NCI-H2196 (cell line): ENCODE measurements around the gene CYB5RL.
"Not testable (repeated sequence)": the region's sequence is repeated elsewhere in the genome, so short reads cannot be mapped to it uniquely, and the experiment has no call there.

ENCODE experiments used
- DNase-seq: peaks from one replicate; lab custom pipeline; 2025; ENCODE audit not compliant: unreplicated experiment; lab: John Stamatoyannopoulos, UW

The CYB5RL gene, protein sequence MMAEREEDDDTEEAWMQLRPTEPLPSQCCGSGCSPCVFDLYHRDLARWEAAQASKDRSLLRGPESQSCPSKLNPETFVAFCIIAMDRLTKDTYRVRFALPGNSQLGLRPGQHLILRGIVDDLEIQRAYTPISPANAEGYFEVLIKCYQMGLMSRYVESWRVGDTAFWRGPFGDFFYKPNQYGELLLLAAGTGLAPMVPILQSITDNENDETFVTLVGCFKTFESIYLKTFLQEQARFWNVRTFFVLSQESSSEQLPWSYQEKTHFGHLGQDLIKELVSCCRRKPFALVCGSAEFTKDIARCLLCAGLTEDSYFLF

DNA sequence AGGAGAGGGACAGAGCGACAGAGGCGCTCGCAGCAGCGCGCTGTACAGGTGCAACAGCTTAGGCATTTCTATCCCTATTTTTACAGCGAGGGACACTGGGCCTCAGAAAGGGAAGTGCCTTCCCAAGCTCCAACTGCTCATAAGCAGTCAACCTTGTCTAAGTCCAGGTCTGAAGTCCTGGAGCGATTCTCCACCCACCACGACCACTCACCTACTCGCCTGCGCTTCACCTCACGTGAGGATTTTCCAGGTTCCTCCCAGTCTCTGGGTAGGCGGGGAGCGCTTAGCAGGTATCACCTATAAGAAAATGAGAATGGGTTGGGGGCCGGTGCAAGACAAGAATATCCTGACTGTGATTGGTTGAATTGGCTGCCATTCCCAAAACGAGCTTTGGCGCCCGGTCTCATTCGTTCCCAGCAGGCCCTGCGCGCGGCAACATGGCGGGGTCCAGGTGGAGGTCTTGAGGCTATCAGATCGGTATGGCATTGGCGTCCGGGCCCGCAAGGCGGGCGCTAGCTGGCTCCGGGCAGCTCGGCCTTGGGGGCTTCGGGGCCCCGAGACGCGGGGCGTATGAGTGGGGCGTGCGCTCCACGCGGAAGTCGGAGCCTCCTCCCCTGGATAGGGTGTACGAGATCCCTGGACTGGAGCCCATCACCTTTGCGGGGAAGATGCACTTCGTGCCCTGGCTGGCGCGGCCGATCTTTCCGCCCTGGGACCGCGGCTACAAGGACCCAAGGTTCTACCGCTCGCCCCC is at the start of gene CYB5RL, which contains the start of gene MRPL37:
CYB5RL (minus strand) TSS at position 266 of the 754 bp plus-strand sequence. CDS start 4,414 bp downstream, outside the sequence.
MRPL37 (plus strand) TSS at position 403 of the 754 bp plus-strand sequence; CDS start at position 480, 77 bp downstream.
- DNase-seq, result peak; percentile 95

- DNase-seq, result no peak
Measured at GRCh38 chr1:54248966-54249365, 49.1 kb upstream of the CYB5RL start.

DNA sequence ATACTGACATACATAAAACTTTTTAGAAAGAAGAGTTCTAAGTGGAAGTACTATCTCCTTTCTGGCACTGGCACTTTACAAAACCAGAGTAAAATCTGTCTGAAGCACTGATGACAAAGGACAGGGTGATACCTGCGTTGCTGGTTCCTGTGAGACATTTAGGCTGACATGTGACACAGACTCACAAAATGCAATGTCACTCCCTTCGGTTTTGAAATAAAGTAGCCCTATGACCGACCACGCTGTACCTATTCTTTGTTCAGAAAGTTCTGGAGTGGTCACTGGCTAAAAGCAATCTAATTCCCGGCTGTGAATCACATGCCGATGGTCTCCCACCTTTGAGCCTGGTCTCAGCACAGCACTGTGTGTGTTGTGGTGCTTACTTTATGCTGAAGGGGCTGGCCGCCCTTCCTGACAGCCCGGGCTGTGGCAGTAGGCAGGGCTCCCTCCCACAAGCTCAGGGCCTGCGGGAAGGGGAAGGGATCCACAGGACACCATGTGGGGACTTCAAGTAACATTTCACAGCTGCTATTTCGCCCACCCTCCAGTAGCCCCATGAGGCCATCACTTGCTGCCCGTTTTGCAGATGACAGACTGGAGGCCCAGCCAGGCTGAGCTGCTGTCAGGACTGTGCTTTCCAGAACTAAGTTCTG is 48.2 kb upstream of the CYB5RL start:
- no peak for DNase-seq

GRCh38 chr1:54246116-54246721 is 46.4 kb upstream of the CYB5RL start:
- no peak for DNase-seq

DNA sequence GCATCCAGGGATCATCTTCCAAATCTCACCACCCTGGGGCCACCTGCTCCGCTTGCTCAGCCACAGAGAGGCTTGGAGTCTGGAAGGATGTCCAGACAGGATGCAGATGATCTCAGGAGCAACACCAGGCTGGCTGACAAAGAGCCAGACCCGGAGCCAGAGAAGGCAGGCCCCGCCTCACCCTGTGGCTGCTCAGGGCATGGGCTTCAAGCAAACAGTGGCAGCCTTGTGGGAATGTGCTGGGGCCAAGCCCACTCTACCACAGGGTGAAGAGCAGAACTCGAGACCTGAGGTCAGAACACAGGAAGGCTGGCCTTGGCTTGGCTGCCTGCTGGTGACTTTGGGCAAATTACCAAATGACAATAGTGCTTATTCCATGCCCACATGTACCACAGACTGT is 45.7 kb upstream of the CYB5RL start:
- DNase-seq, result peak; percentile 12

- no peak for DNase-seq
Measured at GRCh38 chr1:54244655-54245054, 44.8 kb upstream of the CYB5RL start.

DNA sequence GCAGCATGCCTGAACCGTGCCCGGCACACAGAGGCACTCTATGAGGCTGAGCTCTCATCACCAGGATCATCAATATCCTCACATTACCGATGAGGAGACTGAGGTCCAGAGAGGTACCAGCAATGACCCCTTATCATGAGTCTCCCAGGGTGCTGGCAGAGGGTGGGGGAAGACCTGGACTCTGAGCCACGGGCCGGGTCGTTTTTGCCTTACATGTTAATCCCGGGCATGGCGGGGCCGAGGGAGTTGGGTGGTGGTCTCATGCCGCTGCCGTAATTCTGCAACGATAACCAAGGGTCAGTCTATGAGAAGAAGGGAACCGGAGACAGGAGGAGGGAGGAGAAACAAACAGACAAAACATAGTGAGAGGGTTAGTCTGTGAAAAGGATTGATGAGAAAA is 43.2 kb upstream of the CYB5RL start:
- no peak for DNase-seq

GRCh38 chr1:54241364-54241763 is 41.5 kb upstream of the CYB5RL start:
- no peak for DNase-seq

DNA sequence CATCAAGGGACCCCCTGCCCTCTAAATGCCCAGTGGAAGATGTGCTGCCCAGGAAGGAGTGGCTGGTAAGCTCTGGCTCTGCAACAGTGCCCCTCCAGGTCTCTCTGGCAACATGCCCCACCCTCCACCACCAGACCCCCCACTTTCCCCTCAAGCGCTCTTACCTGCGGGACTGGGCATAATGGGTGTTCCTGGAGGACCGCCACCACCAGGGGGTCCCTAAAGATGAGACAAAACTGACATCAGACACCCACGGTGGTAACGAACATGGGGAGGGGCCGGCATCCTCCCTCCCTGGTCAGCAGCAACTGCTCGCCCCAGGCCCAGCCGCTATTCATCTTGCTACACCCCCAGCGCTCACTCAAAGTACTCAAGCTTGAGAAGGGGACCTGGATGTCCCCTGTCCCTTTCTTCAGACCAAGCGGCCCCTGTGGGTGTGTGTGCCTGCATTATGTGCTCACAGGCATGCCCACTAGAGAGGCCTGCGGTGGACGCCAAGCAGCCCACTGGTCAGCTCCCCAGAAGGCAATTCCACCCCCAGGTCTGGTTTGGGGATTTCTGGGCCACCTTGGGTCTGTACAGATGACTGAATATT is 41.0 kb upstream of the CYB5RL start:
- no peak for DNase-seq

DNA sequence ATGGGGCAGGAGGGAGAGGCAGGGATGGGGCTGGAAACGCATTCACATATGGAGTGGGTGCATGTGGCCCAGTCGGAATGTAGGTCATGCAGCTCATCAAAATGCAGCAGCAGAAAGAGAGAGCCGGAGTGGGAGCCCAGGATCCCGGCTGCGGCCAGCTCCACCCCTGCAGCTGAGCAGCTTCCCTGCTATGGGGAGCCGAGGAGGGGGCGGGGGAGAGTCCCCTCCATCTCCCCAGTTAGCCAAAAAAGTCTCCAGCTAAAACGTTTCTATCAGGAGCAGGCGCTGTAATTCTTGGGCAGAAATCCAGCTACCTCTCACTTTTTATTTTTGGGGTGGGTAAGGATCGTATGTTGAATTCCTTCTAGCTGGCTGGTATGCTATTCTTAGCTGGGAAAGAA is 39.8 kb upstream of the CYB5RL start:
- DNase-seq, result no peak

DNA sequence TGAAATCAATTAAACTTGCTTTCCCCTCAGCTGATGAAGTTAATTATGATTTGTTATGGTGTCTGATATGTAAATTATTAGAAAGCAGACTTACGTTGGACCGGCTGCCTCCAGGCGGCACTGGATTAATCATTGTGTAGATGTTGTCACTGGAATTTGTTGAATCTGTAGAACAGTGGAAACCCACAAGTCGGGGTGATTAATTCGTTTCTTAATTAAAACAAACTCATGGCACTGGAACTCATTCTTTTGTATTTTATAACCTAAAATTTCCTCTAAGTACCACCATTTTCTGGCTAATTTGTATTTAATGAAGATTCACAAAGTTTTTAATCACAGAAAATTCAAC is 39.2 kb upstream of the CYB5RL start:
- no peak for DNase-seq

DNA sequence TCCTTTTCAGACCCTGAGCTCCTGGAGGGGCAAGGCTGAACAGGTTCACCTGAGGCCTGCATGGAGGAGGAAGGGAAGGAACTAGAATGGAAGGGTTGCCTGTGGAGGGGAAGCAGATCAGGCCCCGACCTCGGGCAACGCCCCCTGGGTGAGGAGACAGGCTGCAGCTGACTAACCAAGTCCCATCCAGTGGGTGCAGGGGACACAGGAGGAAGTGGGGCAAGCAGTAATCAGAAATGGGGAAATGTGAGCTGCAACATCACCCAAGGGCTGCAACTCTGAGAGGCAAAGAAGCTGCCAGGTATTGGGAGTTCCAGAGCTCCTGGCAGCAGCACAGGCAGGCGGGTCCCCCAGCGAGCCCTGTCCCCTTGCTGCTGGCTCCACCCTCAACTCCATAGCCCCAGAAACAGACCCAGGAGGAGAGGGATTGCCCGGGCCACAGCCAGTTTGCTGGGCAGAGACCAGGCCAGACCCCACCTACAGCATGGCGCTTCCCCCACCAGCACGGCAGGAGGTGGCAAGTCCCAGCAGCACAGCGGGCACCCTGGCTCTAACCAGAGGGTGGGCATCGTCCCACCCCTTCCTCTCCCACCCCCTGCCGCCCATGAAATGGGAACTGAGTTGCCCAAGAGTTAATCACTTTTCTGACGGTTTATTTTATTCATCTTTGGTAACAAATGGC is 38.7 kb upstream of the CYB5RL start:
- DNase-seq, result no peak

- no peak for DNase-seq
Measured at GRCh38 chr1:54237586-54237985, 37.8 kb upstream of the CYB5RL start.

- no peak for DNase-seq
Measured at GRCh38 chr1:54234284-54234683, 34.5 kb upstream of the CYB5RL start.

DNA sequence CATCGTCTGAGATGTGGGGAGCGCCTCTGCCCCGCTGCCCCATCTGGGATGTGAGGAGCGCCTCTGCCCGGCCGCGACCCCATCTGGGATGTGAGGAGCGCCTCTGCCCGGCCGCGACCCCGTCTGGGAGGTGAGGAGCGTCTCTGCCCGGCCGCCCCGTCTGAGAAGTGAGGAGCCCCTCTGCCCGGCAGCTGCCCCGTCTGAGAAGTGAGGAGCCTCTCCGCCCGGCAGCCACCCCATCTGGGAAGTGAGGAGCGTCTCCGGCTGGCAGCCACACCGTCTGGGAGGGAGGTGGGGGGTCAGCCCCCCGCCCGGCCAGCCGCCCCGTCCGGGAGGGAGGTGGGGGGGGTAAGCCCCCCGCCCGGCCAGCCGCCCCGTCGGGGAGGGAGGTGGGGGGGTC is 33.4 kb upstream of the CYB5RL start:
- DNase-seq, result not testable (repeated sequence)

GRCh38 chr1:54230507-54231339 is 30.9 kb upstream of the CYB5RL start:
- DNase-seq, result no peak

- DNase-seq, result peak; percentile 37
Measured at GRCh38 chr1:54229281-54229891, 29.6 kb upstream of the CYB5RL start.

- no peak for DNase-seq
Measured at GRCh38 chr1:54228638-54229079, 28.8 kb upstream of the CYB5RL start.

- no peak for DNase-seq
Measured at GRCh38 chr1:54227891-54228310, 28.1 kb upstream of the CYB5RL start.
